Measurements from ENCODE around the gene TSPAN32. TPM values are rescaled to one million over a fixed set of nuclear protein-coding genes. Genes with fewer than 3 reads are reported as not detected.

Gene TSPAN32
- total RNA-seq, 5 donors from 2014 or later (not counting 1 experiment from before 2014, with no cell fraction given), result 66.9 to 185 (median 92.3) TPM

- Histone ChIP-seq H3K9me3 (no peaks in the 10 kb centered on the region), H3K27me3 (replicated peaks in 1 of 2; ENCODE audit: control insufficient read depth in 2 of 2, extremely low read depth in 1 of 2, insufficient read depth in 2 of 2, low read length in 1 of 2) (peaks cover 0 to 33% of the 10 kb centered on the region in 2 experiments), H3K36me3 (ENCODE audit: control insufficient read depth in 2 of 2, extremely low read depth in 1 of 2, insufficient read depth in 1 of 2, low read length in 1 of 2) (no peaks in the 10 kb centered on the region), H3K27ac (ENCODE audit: low read length) (no peak overlapping the region), H3K4me1 (ENCODE audit: control insufficient read depth in 1 of 2, extremely low read depth in 1 of 2, insufficient read depth in 2 of 2, low read length in 2 of 2) (no peaks in the 10 kb centered on the region), H3K4me3 (ENCODE audit: control insufficient read depth in 1 of 2, extremely low read depth in 1 of 2, low read length in 1 of 2) (no peak overlapping the region)
- no peak overlapping the region for H3K4me3 Mint-ChIP-seq
- CTCF ChIA-PET, result no interaction called here
- H3K9me3 Mint-ChIP-seq, result peaks cover 2 to 16% (median 4%) of the 10 kb centered on the region in 3 donors
- no peaks in the 10 kb centered on the region for H3K36me3 Mint-ChIP-seq
- DNase-seq, result no peak
- H3K27ac Mint-ChIP-seq, result no peak overlapping the region
- 100% methylated on average over 1 of the region's 4 CpGs for WGBS (ENCODE audit: insufficient coverage)
- POLR2A ChIA-PET, result no interaction called here
- no peaks in the 10 kb centered on the region for H3K4me1 Mint-ChIP-seq
- no peak for ATAC-seq (replicated peaks in 1 of 4)
- H3K27me3 Mint-ChIP-seq, result peaks cover 17 to 26% of the 10 kb centered on the region in 2 donors
Observed at GRCh38 chr11:2325123-2325522, 23.3 kb downstream of the TSPAN32 start.

GRCh38 chr11:2325719-2326118 is 23.9 kb downstream of the TSPAN32 start:
- WGBS (ENCODE audit: insufficient coverage), result 75% methylated on average over 1 of the region's 2 CpGs
- Histone ChIP-seq H3K4me1 (ENCODE audit: control insufficient read depth in 1 of 2, extremely low read depth in 1 of 2, insufficient read depth in 2 of 2, low read length in 2 of 2) (no peaks in the 10 kb centered on the region), H3K27ac (ENCODE audit: low read length) (no peak overlapping the region), H3K4me3 (ENCODE audit: control insufficient read depth in 1 of 2, extremely low read depth in 1 of 2, low read length in 1 of 2) (no peak overlapping the region), H3K27me3 (replicated peaks in 1 of 2; ENCODE audit: control insufficient read depth in 2 of 2, extremely low read depth in 1 of 2, insufficient read depth in 2 of 2, low read length in 1 of 2) (peaks cover 0 to 39% of the 10 kb centered on the region in 2 experiments), H3K9me3 (no peaks in the 10 kb centered on the region), H3K36me3 (ENCODE audit: control insufficient read depth in 2 of 2, extremely low read depth in 1 of 2, insufficient read depth in 1 of 2, low read length in 1 of 2) (no peaks in the 10 kb centered on the region)
- no peaks in the 10 kb centered on the region for H3K36me3 Mint-ChIP-seq
- DNase-seq, result no peak
- H3K27me3 Mint-ChIP-seq, result peaks cover 21 to 30% of the 10 kb centered on the region in 2 donors
- peaks cover 2 to 16% (median 4%) of the 10 kb centered on the region in 3 donors for H3K9me3 Mint-ChIP-seq
- H3K27ac Mint-ChIP-seq, result no peak overlapping the region
- ATAC-seq (replicated peaks in 1 of 4), result no peak
- H3K4me3 Mint-ChIP-seq, result no peak overlapping the region
- no peaks in the 10 kb centered on the region for H3K4me1 Mint-ChIP-seq
- ChIA-PET POLR2A (no interaction called here), CTCF (no interaction called here)

- DNase-seq, result no peak
- H3K4me3 Mint-ChIP-seq, result no peak overlapping the region
- H3K4me3 ChIP-seq (ENCODE audit: control insufficient read depth in 1 of 2, extremely low read depth in 1 of 2, low read length in 1 of 2), result no peak overlapping the region
- ChIA-PET POLR2A (no interaction called here), CTCF (no interaction called here)
- no peak for ATAC-seq (replicated peaks in 1 of 4)
- H3K27ac ChIP-seq (ENCODE audit: low read length), result no peak overlapping the region
- no peaks in the 10 kb centered on the region for H3K9me3 ChIP-seq
- H3K27me3 ChIP-seq (replicated peaks in 1 of 2; ENCODE audit: control insufficient read depth in 2 of 2, extremely low read depth in 1 of 2, insufficient read depth in 2 of 2, low read length in 1 of 2), result peaks cover 0 to 40% of the 10 kb centered on the region in 2 experiments
- H3K27ac Mint-ChIP-seq, result no peak overlapping the region
- H3K27me3 Mint-ChIP-seq, result peaks cover 25 to 33% of the 10 kb centered on the region in 2 donors
- no peaks in the 10 kb centered on the region for H3K4me1 Mint-ChIP-seq
- 66% methylated on average over 10 of the region's 11 CpGs for WGBS (ENCODE audit: insufficient coverage)
- no peaks in the 10 kb centered on the region for H3K4me1 ChIP-seq (ENCODE audit: control insufficient read depth in 1 of 2, extremely low read depth in 1 of 2, insufficient read depth in 2 of 2, low read length in 2 of 2)
- H3K9me3 Mint-ChIP-seq, result peaks cover 2 to 19% (median 4%) of the 10 kb centered on the region in 3 donors
- H3K36me3 ChIP-seq (ENCODE audit: control insufficient read depth in 2 of 2, extremely low read depth in 1 of 2, insufficient read depth in 1 of 2, low read length in 1 of 2), result no peaks in the 10 kb centered on the region
- peaks cover 3% of the 10 kb centered on the region for H3K36me3 Mint-ChIP-seq
Observed at GRCh38 chr11:2327032-2327431, 25.2 kb downstream of the TSPAN32 start.

- Mint-ChIP-seq H3K4me1 (no peaks in the 10 kb centered on the region), H3K9me3 (peaks cover 0 to 9% (median 4%) of the 10 kb centered on the region in 3 donors), H3K4me3 (no peak overlapping the region), H3K27ac (no peak overlapping the region), H3K27me3 (peaks cover 21 to 33% of the 10 kb centered on the region in 2 donors), H3K36me3 (peaks cover 3% of the 10 kb centered on the region)
- no peak overlapping the region for H3K27ac ChIP-seq (ENCODE audit: low read length)
- CTCF ChIA-PET, result no interaction called here
- POLR2A ChIA-PET, result no interaction called here
- H3K27me3 ChIP-seq (replicated peaks in 1 of 2; ENCODE audit: control insufficient read depth in 2 of 2, extremely low read depth in 1 of 2, insufficient read depth in 2 of 2, low read length in 1 of 2), result peaks cover 0 to 40% of the 10 kb centered on the region in 2 experiments
- ATAC-seq (replicated peaks in 1 of 4) (no peak), DNase-seq (no peak)
- no peaks in the 10 kb centered on the region for H3K4me1 ChIP-seq (ENCODE audit: control insufficient read depth in 1 of 2, extremely low read depth in 1 of 2, insufficient read depth in 2 of 2, low read length in 2 of 2)
- no peaks in the 10 kb centered on the region for H3K9me3 ChIP-seq
- WGBS (ENCODE audit: insufficient coverage), result 84% methylated on average over 11 of the region's 11 CpGs
- H3K4me3 ChIP-seq (ENCODE audit: control insufficient read depth in 1 of 2, extremely low read depth in 1 of 2, low read length in 1 of 2), result no peak overlapping the region
- H3K36me3 ChIP-seq (ENCODE audit: control insufficient read depth in 2 of 2, extremely low read depth in 1 of 2, insufficient read depth in 1 of 2, low read length in 1 of 2), result no peaks in the 10 kb centered on the region
Observed at GRCh38 chr11:2328021-2328420, 26.2 kb downstream of the TSPAN32 start.

GRCh38 chr11:2328656-2329354 is 27.0 kb downstream of the TSPAN32 start:
- Mint-ChIP-seq H3K9me3 (peaks cover 0 to 3% (median 0%) of the 10 kb centered on the region in 3 donors), H3K27ac (no peak overlapping the region)

GRCh38 chr11:2329551-2329950 is 27.7 kb downstream of the TSPAN32 start:
- peaks cover 0 to 3% (median 0%) of the 10 kb centered on the region in 3 donors for H3K9me3 Mint-ChIP-seq
- ChIA-PET POLR2A (interaction anchor here in 1 of 2 donors (0.5 kb wide), 1 partner anchor 49 kb away, joined by 3 read pairs; no protein-coding TSS in a partner anchor), CTCF (no interaction called here)
- Histone ChIP-seq H3K9me3 (no peaks in the 10 kb centered on the region), H3K27ac (ENCODE audit: low read length) (no peak overlapping the region), H3K4me3 (ENCODE audit: control insufficient read depth in 1 of 2, extremely low read depth in 1 of 2, low read length in 1 of 2) (no peak overlapping the region), H3K4me1 (ENCODE audit: control insufficient read depth in 1 of 2, extremely low read depth in 1 of 2, insufficient read depth in 2 of 2, low read length in 2 of 2) (no peaks in the 10 kb centered on the region), H3K27me3 (replicated peaks in 1 of 2; ENCODE audit: control insufficient read depth in 2 of 2, extremely low read depth in 1 of 2, insufficient read depth in 2 of 2, low read length in 1 of 2) (peaks cover 0 to 40% of the 10 kb centered on the region in 2 experiments), H3K36me3 (ENCODE audit: control insufficient read depth in 2 of 2, extremely low read depth in 1 of 2, insufficient read depth in 1 of 2, low read length in 1 of 2) (no peaks in the 10 kb centered on the region)
- WGBS (ENCODE audit: insufficient coverage), result 93% methylated on average over 3 of the region's 9 CpGs
- DNase-seq, result no peak
- H3K27me3 Mint-ChIP-seq, result peaks cover 18 to 33% of the 10 kb centered on the region in 2 donors
- peaks cover 3% of the 10 kb centered on the region for H3K36me3 Mint-ChIP-seq
- no peak for ATAC-seq (replicated peaks in 1 of 4)
- no peak overlapping the region for H3K27ac Mint-ChIP-seq
- H3K4me3 Mint-ChIP-seq, result no peak overlapping the region
- H3K4me1 Mint-ChIP-seq, result no peaks in the 10 kb centered on the region

More at GRCh38 chr11:2328656-2329354, 27.0 kb downstream of the TSPAN32 start:
- CTCF ChIA-PET, result interaction anchor here in 1 of 2 donors (0.5 kb wide), 1 partner anchor 513 kb away, joined by 3 read pairs; no protein-coding TSS in a partner anchor
- Mint-ChIP-seq H3K27me3 (peaks cover 18 to 33% of the 10 kb centered on the region in 2 donors), H3K4me3 (no peak overlapping the region), H3K4me1 (no peaks in the 10 kb centered on the region), H3K36me3 (peaks cover 3% of the 10 kb centered on the region)
- no peak for DNase-seq
- no peak for ATAC-seq (replicated peaks in 1 of 4)
- WGBS (ENCODE audit: insufficient coverage), result 92% methylated on average over 15 of the region's 15 CpGs
- POLR2A ChIA-PET, result no interaction called here
- Histone ChIP-seq H3K4me1 (ENCODE audit: control insufficient read depth in 1 of 2, extremely low read depth in 1 of 2, insufficient read depth in 2 of 2, low read length in 2 of 2) (no peaks in the 10 kb centered on the region), H3K9me3 (no peaks in the 10 kb centered on the region), H3K36me3 (ENCODE audit: control insufficient read depth in 2 of 2, extremely low read depth in 1 of 2, insufficient read depth in 1 of 2, low read length in 1 of 2) (no peaks in the 10 kb centered on the region), H3K27me3 (replicated peaks in 1 of 2; ENCODE audit: control insufficient read depth in 2 of 2, extremely low read depth in 1 of 2, insufficient read depth in 2 of 2, low read length in 1 of 2) (peaks cover 0 to 40% of the 10 kb centered on the region in 2 experiments), H3K4me3 (ENCODE audit: control insufficient read depth in 1 of 2, extremely low read depth in 1 of 2, low read length in 1 of 2) (no peak overlapping the region), H3K27ac (ENCODE audit: low read length) (no peak overlapping the region)
